ENCODE measurements around the gene STMP1. TPM values are rescaled to one million over a fixed set of nuclear protein-coding genes. Genes with fewer than 3 reads are reported as not detected.
"Not testable (repeated sequence)": the region's sequence is repeated elsewhere in the genome, so short reads cannot be mapped to it uniquely, and the experiment has no call there.

Gene STMP1
- total RNA-seq, 1 donor from 2014 or later: 54.6 TPM

DNA sequence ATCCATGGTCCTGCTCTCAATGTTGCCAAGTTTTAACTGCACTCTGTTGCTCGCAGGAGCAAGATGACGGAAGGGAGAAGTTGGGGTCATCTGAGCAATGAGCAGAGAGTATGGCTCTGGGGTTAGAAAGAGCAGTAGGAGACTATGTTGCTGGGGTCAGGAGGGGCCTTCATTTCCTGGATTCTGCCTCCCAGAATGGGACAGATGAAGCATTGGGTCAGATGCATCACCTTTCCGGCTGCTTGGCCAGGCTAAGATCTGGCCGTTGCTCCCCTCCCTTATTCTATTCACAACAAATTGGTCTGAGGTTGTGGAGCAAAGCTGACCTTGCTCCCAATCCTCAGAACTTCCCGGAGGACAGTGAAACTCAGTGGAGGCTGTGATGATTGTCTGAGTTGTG lies 22.4 kb downstream of the STMP1 start:
- TF ChIP-seq, protein P1, sequence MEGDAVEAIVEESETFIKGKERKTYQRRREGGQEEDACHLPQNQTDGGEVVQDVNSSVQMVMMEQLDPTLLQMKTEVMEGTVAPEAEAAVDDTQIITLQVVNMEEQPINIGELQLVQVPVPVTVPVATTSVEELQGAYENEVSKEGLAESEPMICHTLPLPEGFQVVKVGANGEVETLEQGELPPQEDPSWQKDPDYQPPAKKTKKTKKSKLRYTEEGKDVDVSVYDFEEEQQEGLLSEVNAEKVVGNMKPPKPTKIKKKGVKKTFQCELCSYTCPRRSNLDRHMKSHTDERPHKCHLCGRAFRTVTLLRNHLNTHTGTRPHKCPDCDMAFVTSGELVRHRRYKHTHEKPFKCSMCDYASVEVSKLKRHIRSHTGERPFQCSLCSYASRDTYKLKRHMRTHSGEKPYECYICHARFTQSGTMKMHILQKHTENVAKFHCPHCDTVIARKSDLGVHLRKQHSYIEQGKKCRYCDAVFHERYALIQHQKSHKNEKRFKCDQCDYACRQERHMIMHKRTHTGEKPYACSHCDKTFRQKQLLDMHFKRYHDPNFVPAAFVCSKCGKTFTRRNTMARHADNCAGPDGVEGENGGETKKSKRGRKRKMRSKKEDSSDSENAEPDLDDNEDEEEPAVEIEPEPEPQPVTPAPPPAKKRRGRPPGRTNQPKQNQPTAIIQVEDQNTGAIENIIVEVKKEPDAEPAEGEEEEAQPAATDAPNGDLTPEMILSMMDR (IDR thresholded peaks at IDR 0.05; ENCODE audit: partially characterized antibody, unreplicated experiment): no peak
- DNase-seq: no peak
- Mint-ChIP-seq H3K27me3 (ENCODE audit: unreplicated experiment) (peaks cover 2% of the 10 kb centered on the region), H3K27ac (ENCODE audit: unreplicated experiment) (no peak overlapping the region), H3K4me1 (ENCODE audit: low read depth, unreplicated experiment) (peaks cover 1% of the 10 kb centered on the region), H3K36me3 (ENCODE audit: unreplicated experiment) (no peaks in the 10 kb centered on the region), H3K9me3 (ENCODE audit: unreplicated experiment) (no peaks in the 10 kb centered on the region), H3K4me3 (ENCODE audit: unreplicated experiment) (no peak overlapping the region)

DNA sequence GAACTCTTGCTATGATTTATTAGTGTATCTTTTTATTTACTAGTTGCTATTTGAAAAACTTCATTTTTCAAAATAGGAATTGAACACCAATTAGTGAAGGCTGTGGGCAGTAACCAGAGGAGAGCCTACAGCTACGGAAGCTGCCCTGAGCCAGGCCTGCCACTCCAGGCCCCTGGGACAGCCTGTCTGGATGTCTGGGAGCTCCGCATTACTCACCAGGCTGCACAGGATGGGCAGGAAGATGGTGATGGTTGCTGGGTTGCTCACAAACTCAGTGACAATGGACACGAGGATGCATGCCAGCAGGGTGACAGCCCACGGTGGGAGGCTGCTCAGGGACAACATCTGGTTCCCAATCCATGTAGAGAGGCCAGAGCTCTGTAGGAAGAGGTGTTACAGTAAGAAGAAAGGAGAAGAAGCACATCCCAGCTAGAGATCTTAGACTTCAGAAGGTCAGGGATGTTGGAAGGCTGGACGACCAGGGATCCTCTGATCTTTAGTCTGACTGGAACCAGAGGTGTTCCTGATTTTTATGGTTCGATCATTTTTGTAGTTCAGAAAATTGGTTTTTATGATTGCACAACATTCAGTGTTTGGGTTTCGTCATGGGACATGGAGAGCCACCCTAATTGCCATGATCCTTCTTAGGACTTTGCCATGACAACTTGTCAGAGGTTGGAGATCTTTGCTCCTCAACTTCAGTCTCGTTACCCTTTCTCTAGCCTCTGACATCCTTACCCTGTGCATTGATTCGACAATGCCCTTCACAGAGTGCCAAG lies 23.2 kb downstream of the STMP1 start:
- no peak for DNase-seq
- TF ChIP-seq, protein P1 (IDR thresholded peaks at IDR 0.05; ENCODE audit: partially characterized antibody, unreplicated experiment): no peak
- H3K9me3 Mint-ChIP-seq (ENCODE audit: unreplicated experiment): no peaks in the 10 kb centered on the region
- peaks cover 1% of the 10 kb centered on the region for H3K4me1 Mint-ChIP-seq (ENCODE audit: low read depth, unreplicated experiment)
- H3K27ac Mint-ChIP-seq (ENCODE audit: unreplicated experiment): no peak overlapping the region
- no peaks in the 10 kb centered on the region for H3K36me3 Mint-ChIP-seq (ENCODE audit: unreplicated experiment)
- no peak overlapping the region for H3K4me3 Mint-ChIP-seq (ENCODE audit: unreplicated experiment)
- H3K27me3 Mint-ChIP-seq (ENCODE audit: unreplicated experiment): peaks cover 2% of the 10 kb centered on the region

DNA sequence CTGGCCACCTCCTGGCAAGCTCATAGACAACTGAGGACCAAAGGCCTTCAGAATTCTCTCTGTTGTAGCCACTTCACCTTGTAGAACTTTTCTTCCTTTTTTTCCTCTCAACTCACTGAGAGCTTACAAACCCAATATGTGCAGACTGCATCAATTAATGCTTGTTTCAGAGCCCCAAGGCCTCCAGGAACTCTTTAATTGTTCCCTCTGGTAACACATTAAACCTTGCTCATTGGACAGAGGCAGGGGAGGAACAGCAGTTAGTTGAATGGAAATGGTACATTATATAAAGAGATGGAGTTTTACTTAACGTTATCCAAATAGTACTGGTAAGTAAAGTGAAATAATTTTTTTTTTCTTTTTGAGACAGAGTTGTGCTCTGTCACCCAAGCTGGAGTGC lies 25.2 kb downstream of the STMP1 start:
- Mint-ChIP-seq H3K4me1 (ENCODE audit: low read depth, unreplicated experiment) (peaks cover 1% of the 10 kb centered on the region), H3K36me3 (ENCODE audit: unreplicated experiment) (no peaks in the 10 kb centered on the region), H3K27me3 (ENCODE audit: unreplicated experiment) (peaks cover 2% of the 10 kb centered on the region), H3K27ac (ENCODE audit: unreplicated experiment) (no peak overlapping the region), H3K9me3 (ENCODE audit: unreplicated experiment) (no peaks in the 10 kb centered on the region), H3K4me3 (ENCODE audit: unreplicated experiment) (no peak overlapping the region)
- DNase-seq: no peak
- TF ChIP-seq, protein P1 (IDR thresholded peaks at IDR 0.05; ENCODE audit: partially characterized antibody, unreplicated experiment): no peak

DNA sequence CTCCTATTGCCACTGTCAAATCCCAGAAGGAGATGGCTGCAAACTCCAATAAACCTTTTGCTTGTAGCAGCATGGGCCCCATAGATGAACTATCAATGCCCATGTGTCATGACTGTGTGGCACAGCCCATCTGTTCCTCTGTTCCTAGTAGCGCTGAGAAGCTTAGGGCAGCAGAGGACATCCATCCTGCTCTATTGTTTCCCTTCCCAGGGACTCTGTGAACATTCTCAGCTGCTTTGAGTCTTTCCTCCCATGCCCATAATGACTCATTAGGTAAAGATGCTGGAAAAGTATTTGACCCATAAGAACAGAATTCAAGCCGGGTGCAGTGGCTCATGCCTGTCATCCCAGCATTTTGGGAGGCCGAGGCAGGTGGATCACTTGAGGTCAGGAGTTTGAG lies 28.3 kb downstream of the STMP1 start:
- H3K27ac Mint-ChIP-seq (ENCODE audit: unreplicated experiment): no peak overlapping the region
- peaks cover 2% of the 10 kb centered on the region for H3K27me3 Mint-ChIP-seq (ENCODE audit: unreplicated experiment)
- no peak overlapping the region for H3K4me3 Mint-ChIP-seq (ENCODE audit: unreplicated experiment)
- TF ChIP-seq, protein P1 (IDR thresholded peaks at IDR 0.05; ENCODE audit: partially characterized antibody, unreplicated experiment): no peak
- no peak for DNase-seq
- H3K9me3 Mint-ChIP-seq (ENCODE audit: unreplicated experiment): no peaks in the 10 kb centered on the region
- H3K4me1 Mint-ChIP-seq (ENCODE audit: low read depth, unreplicated experiment): peaks cover 2% of the 10 kb centered on the region
- H3K36me3 Mint-ChIP-seq (ENCODE audit: unreplicated experiment): no peaks in the 10 kb centered on the region

DNA sequence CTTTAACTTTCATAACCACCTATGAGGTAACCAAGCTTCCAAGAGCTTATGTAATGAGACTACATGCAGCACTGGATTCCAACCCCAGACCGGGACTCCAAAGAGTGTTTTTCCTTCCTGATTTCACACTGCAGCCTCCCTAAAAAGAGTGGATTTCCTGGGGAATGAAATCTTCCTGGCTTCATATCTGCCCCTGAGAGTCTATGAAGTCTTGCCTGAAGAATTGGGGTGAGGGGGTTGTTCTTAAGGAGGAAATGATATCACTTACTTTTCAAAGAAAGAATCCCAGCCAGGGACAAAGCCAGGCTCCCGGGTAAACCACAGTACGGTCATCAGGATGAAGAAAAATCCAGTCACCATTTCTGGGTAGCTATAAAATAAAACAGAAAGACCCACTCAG lies 29.7 kb downstream of the STMP1 start:
- no peak overlapping the region for H3K27ac Mint-ChIP-seq (ENCODE audit: unreplicated experiment)
- no peaks in the 10 kb centered on the region for H3K36me3 Mint-ChIP-seq (ENCODE audit: unreplicated experiment)
- peaks cover 2% of the 10 kb centered on the region for H3K9me3 Mint-ChIP-seq (ENCODE audit: unreplicated experiment)
- peaks cover 2% of the 10 kb centered on the region for H3K4me1 Mint-ChIP-seq (ENCODE audit: low read depth, unreplicated experiment)
- DNase-seq: no peak
- H3K27me3 Mint-ChIP-seq (ENCODE audit: unreplicated experiment): no peaks in the 10 kb centered on the region
- TF ChIP-seq, protein P1 (IDR thresholded peaks at IDR 0.05; ENCODE audit: partially characterized antibody, unreplicated experiment): no peak
- no peak overlapping the region for H3K4me3 Mint-ChIP-seq (ENCODE audit: unreplicated experiment)

DNA sequence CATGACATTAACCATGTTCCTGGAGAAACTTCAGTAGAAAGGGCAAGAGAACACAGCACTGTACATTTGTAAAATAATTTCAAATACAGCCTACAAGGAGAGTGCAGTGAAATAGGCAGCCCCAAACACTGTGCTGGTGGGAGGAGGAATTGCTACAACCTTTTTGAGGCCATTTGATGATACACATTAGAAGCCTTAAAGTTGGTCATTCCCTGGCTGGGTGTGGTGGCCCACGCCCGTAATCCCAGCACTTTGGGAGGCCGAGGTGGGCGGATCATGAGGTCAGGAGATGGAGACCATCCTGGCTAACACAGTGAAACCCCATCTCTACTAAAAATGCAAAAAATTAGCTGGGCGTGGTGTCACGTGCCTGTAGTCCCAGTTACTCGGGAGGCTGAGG lies 30.3 kb downstream of the STMP1 start:
- not testable (repeated sequence) for H3K36me3 Mint-ChIP-seq (ENCODE audit: unreplicated experiment); H3K9me3 Mint-ChIP-seq (ENCODE audit: unreplicated experiment); H3K27ac Mint-ChIP-seq (ENCODE audit: unreplicated experiment); H3K27me3 Mint-ChIP-seq (ENCODE audit: unreplicated experiment); H3K4me1 Mint-ChIP-seq (ENCODE audit: low read depth, unreplicated experiment); DNase-seq; H3K4me3 Mint-ChIP-seq (ENCODE audit: unreplicated experiment)
